ENCODE results near the gene CES4A.
A peak's percentile ranks its signal among the peaks of the same experiment; 100 is the strongest.
"Not testable (repeated sequence)": the region's sequence is repeated elsewhere in the genome, so short reads cannot be mapped to it uniquely, and the experiment has no call there.

Gene CES4A

GRCh38 chr16:66988197-66988788 is at the start of gene CES4A:
TSS of gene CES4A (plus strand) at chr16:66988589. CDS start at chr16:66988773, 184 bp downstream.
- DNase-seq (ENCODE audit: low spot score): no peak

DNA sequence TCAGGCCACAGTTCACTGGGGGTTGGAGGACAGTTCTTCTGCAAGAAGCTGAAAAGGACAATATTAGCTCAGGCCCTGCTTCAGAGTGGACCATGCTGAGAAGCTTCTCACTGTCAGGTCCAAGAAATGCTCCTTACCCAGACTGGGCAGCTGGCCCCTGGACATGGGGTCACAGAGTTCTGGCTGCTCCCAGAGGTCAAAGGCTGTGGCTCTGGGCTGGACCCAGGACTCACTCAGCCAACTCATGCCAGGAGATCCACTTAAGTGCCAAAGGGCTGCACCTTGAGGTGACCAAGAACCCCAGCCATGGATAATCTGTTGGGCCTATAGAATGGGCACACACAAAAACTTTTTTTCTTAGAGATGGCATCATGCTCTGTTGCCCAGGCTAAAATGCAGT is 49.0 kb upstream of the CES4A start:
- no peak for DNase-seq (ENCODE audit: low spot score)

- DNase-seq (ENCODE audit: low spot score): no peak
Measured at GRCh38 chr16:66940236-66940635, 48.2 kb upstream of the CES4A start.

DNA sequence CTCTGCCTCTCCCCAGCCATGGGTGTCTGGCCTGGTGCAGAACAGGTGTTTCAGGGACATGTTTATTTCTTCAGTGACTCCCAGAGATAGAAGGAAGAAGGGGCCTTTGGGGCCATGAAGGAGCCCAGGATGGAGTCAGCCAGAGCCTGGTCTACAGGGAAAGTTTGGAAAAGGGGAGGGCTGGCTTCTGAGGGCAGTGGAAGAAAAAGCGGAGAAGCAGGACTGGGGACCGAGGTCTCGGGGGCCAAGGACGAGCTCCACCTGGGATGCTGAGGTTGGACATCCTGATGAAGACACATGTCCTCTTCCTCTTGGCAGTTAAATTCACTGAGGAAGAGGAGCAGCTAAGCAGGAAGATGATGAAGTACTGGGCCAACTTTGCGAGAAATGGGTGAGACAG is 45.4 kb upstream of the CES4A start:
- DNase-seq (ENCODE audit: low spot score): no peak

DNA sequence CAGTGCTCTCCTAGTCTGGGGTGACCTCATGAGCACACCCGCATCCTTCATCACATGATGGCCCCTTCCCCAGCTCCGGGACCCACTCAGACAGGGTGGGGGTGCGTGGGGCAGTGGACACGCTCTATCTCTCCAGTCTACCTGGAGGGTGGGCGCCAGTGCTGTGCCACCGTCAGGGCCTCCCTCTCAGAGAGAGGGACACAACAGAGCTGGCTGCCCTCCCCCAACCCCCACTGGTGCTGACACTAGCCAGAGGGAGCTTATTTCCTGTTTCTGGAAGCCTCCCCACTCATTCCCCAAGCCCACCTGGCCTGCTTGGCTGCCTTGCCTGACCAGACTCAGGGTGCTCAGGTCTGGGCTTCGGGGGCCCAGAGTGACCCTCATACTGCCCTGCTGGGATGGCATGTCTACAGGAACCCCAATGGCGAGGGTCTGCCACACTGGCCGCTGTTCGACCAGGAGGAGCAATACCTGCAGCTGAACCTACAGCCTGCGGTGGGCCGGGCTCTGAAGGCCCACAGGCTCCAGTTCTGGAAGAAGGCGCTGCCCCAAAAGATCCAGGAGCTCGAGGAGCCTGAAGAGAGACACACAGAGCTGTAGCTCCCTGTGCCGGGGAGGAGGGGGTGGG is 44.8 kb upstream of the CES4A start:
- DNase-seq (ENCODE audit: low spot score): no peak

GRCh38 chr16:66944054-66944441 is 44.3 kb upstream of the CES4A start:
- DNase-seq (ENCODE audit: low spot score): no peak

GRCh38 chr16:66944971-66945370 is 43.4 kb upstream of the CES4A start:
- DNase-seq (ENCODE audit: low spot score): not testable (repeated sequence)

DNA sequence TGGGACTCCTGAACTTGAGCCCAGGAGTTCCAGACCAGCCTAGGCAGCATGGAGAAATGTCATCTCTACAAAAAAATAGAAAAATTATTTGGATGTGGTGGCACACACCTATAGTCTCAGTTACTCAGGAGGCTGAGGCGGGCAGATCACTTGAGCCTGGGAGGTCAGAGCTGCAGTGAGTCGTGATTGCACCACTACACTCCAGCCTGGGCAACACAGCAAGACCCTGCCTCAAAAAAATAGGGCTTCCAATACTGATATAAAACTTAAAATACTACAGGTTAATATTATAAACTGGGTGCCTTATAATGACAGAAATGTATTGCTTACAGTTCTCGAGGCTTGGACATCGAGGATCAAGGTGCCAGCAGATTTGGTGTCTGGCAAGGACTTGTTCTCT is 42.5 kb upstream of the CES4A start:
- DNase-seq (ENCODE audit: low spot score): no peak

- DNase-seq (ENCODE audit: low spot score): no peak
Measured at GRCh38 chr16:66946541-66946940, 41.8 kb upstream of the CES4A start.

- DNase-seq (ENCODE audit: low spot score): no peak
Measured at GRCh38 chr16:66946974-66947301, 41.5 kb upstream of the CES4A start.

- DNase-seq (ENCODE audit: low spot score): peak; percentile 89
Measured at GRCh38 chr16:66947302-66948065, 40.9 kb upstream of the CES4A start.

DNA sequence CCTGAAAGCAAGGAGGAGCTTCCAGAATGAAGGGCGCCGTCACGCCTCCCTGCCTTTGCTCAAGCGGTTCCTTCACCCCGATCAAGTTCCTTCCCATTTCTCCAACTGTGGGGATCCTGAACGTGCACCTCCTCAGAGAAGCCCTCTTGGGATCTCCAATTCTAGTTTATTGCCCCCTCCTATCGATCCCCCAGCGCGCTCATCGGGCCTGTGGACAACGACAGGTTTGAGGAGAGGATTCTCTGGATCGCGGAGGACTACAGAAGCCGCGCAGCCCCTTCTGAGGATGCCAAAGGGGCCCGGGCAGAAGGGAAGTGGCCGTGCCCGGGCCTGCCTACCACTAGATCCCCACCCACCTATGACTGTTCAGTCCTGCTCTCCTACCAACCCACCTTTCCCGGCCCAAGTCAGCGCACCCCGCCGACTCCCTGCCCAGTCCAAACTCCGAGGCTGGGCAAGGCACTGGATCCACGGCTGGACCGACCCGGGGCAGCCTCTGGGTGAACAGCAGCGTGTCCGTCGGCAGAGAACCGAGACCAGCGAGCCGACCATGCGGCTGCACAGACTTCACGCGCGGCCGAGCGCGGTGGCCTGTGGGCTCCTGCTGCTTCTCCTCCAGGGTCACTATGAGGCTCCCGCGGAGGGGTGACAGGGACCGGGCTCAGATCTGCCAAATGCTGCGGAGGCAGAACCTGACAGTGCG is 40.1 kb upstream of the CES4A start:
- no peak for DNase-seq (ENCODE audit: low spot score)

DNA sequence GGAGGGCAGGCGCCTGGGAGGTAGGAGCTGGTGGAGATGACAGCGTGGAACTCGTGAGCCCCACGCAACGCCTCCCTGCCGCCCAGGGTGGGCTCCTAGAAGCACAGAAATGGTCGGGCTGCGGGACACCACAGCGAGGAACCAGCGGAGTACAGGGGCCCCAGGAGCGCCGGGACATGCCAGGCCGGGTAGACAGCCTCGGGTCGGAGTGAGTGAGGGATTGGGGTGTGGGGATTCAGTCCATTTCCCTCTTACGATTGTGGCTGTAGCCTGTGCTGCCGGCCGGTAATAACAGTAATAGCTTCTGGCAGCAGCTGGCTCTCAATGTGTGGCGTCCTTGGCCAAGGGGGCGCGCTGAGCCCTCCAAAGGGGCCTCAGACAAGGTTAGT is 39.6 kb upstream of the CES4A start:
- no peak for DNase-seq (ENCODE audit: low spot score)

DNA sequence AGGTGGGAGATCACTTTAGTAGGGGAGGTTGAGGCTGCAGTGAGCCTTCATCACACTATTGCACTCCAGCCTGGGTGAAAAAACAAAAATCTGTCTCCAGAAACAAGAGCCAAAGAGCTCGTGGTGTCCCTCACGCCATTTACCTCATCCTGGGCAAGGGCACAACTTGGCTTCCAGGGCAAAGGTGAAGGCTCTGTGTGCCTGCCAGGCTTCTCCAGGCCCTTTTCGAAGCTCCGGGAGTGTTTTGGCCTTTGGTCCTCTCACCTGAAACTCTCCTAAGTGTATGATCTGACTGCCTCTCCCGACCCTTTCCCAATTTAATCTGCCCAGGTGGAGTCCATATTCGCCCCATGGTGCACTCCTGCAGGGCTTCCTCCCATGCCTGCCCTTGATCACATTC is 38.9 kb upstream of the CES4A start:
- DNase-seq (ENCODE audit: low spot score): no peak

DNA sequence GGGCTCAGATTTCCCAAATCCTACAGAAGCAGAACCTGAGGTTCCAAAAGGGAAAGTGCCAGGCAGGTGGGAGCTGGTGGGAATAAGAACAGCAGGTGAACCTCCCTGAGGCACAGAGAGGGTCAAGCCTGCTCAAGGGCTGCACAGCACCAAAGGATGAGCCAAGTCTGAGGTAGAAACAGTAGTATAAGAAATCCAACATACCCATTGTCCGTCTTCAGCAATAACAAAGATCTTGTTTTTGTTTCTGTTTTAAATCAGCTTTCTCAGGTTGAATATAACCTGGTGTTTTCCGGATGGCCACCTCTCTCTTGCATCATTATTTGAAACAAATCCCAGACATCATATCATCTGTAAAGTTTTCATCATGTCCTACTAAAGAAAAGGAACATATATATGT is 38.0 kb upstream of the CES4A start:
- DNase-seq (ENCODE audit: low spot score): no peak

DNA sequence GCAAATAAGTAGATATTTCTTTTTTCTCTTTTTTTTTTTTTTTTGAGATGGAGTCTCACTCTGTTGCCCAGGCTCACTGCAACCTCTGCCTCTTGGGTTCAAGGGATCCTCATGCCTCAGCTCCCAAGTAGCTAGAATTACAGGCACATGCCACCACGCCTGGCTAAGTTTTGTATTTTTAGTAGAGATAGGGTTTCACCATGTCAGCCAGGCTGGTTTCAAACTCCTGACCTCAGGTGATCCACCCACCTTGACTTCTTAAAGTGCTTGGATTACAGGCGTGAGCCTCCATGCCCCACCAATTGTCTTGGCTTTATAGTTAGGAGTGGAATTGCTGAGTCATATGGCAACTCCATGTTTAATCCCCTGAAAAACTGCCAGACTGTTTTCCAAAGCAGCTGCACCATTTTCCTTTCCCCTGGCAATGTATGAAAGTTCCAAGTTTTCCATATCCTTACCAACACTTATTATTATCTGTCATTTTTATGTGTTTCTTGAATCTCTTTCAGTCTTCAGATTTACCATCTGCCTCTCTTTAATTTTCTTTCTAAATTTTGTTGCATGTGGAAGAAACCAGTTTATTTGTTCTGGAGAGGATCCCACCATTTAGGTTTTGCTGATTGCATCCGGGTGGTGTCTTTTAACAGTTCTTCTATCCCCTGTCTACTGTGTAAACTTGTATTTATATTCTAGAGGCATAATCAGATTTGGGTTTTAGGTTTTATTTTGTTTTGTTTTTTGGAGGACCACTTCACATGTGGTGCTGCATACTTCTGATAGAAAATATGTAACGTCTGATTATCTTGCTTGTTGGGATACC is 37.2 kb upstream of the CES4A start:
- no peak for DNase-seq (ENCODE audit: low spot score)

DNA sequence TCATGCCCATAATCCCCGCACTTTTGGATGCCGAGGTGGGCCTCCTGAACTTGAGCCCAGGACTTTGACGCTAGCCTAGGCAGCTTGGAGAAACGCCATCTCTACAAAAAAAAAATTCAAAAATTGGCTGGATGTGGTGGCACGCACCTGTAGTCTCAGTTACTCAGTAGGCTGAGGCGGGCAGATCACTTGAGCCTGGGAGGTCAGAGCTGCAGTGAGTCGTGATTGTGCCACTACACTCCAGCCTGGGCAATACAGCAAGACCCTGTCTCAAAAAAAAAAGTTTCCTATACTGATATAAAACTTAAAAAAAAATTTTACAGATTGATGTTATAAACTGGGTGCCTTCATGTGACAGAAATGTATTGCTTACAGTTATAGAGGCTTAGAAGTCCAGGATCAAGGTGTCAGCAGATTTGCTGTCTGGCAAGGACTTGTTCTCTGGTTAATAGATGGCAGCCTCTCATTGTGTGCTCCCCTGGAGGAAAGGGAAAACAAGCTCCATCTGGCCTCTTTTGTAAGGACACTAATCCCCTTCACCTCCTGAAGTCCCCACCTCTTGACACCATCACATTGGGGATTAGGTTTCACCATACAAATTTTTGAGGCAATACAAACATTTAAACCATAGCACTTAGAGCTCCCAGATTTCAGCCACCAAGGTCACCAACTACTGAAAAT is 35.8 kb upstream of the CES4A start:
- no peak for DNase-seq (ENCODE audit: low spot score)

DNA sequence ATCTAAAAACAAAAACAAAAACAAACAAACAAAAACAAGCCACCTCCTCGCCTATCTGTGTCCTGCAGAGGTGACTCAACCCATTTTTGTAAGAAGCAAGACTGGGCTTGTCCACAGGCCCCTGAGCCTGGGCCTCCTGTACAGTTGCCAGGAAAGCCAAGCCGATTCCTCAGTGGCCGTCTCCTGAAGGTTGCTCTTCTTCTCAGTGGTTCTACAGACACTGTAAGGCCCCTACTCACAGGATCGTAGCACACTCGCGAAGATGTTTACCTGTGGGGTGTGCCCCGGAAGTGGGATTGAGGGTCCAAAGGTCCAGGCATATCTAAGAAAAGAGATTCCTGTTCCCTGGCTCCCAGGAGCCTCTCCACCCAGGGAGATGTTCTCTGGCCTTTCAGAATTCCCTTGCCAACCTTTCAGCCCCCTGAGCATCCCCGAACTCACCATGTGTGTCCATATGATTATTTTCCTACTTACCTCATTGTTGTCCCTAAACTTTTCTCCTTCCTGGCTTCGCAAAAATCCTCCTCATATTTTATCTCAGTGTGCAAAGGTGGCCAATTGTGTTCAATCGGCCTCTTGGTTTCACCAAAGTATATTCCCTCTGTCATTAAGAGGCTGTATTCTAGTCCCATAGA is 34.8 kb upstream of the CES4A start:
- no peak for DNase-seq (ENCODE audit: low spot score)

- DNase-seq (ENCODE audit: low spot score): peak; percentile 79
Measured at GRCh38 chr16:66954097-66954659, 34.2 kb upstream of the CES4A start.

DNA sequence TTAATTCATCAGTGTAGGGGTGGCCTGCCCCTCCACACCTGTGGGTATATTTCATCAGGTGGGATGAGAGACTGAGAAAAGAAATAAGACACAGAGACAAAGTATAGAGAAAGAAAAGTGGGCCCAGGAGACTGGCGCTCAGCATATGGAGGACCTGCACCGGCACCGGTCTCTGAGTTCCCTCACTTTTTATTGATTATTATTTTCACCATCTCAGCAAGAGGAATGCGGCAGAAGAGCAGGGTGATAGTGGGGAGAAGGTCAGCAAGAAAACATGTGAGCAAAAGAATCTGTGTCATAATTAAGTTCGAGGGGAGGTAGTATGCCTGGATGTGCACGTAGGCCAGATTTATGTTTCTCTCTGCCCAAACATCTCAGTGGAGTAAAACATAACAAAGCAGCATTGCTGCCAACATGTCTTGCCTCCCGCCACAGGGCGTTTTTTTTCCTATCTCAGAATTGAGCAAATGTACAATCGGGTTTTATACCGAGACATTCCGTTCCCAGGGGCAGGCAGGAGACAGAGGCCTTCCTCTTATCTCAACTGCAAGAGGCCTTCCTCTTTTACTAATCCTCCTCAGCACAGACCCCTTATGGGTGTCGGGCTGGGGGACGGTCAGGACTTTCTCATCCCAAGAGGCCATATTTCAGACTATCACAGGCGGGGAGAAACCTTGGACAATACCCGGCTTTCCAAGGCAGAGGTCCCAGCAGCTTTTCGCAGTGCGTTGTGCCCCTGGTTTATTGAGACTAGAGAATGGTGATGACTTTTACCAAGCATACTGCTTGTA is 32.8 kb upstream of the CES4A start:
- DNase-seq (ENCODE audit: low spot score): not testable (repeated sequence)
